Stimulated activated CD8-positive, alpha-beta memory T cell treated with anti-CD3 and anti-CD28 coated beads, Interleukin-7, amount 100 ng/mL, for 24 hours (primary cell): ENCODE data around the gene COL26A1.

Experiments used
- DNase-seq: peaks from one replicate; pipeline ENCODE4 v3.0.0-alpha.2; 2020; ENCODE audit warnings: low read depth

COL26A1 gene

GRCh38 chr7:101534873-101535272 is 172.2 kb downstream of the COL26A1 start:
- no peak for DNase-seq

GRCh38 chr7:101535351-101535751 is 172.7 kb downstream of the COL26A1 start:
- DNase-seq, result no peak

- no peak for DNase-seq
These were observed 173.6 kb downstream of the COL26A1 start for GRCh38 chr7:101536232-101536631.

- no peak for DNase-seq
These were observed 174.0 kb downstream of the COL26A1 start for GRCh38 chr7:101536668-101537067.

- DNase-seq, result no peak
These were observed 174.5 kb downstream of the COL26A1 start for GRCh38 chr7:101537205-101537604.

- DNase-seq, result no peak
These were observed 175.4 kb downstream of the COL26A1 start for GRCh38 chr7:101537935-101538595.

GRCh38 chr7:101538596-101539459 is 176.2 kb downstream of the COL26A1 start:
- DNase-seq, result peak; percentile 51

GRCh38 chr7:101539784-101540183 is 177.1 kb downstream of the COL26A1 start:
- DNase-seq, result no peak

- DNase-seq, result peak; percentile 60
These were observed 180.0 kb downstream of the COL26A1 start for GRCh38 chr7:101542527-101543241.

GRCh38 chr7:101543242-101543766 is 180.6 kb downstream of the COL26A1 start:
- no peak for DNase-seq

- no peak for DNase-seq
These were observed 181.2 kb downstream of the COL26A1 start for GRCh38 chr7:101543846-101544245.

- no peak for DNase-seq
These were observed 182.9 kb downstream of the COL26A1 start for GRCh38 chr7:101545441-101546190.

GRCh38 chr7:101546308-101546936 is 183.7 kb downstream of the COL26A1 start:
- no peak for DNase-seq

GRCh38 chr7:101547022-101547915 is 184.6 kb downstream of the COL26A1 start:
- DNase-seq, result no peak

GRCh38 chr7:101547916-101548661 is 185.4 kb downstream of the COL26A1 start:
- DNase-seq, result no peak

- DNase-seq, result no peak
These were observed 187.1 kb downstream of the COL26A1 start for GRCh38 chr7:101549734-101550133.

- DNase-seq, result no peak
These were observed 188.2 kb downstream of the COL26A1 start for GRCh38 chr7:101550641-101551541.

GRCh38 chr7:101553018-101553770 is 190.5 kb downstream of the COL26A1 start:
- no peak for DNase-seq
